ENCODE data around the gene ATAT1. TPM values are rescaled to one million over a fixed set of nuclear protein-coding genes. Genes with fewer than 3 reads are reported as not detected.
"Not testable (repeated sequence)": the region's sequence is repeated elsewhere in the genome, so short reads cannot be mapped to it uniquely, and the experiment has no call there.

ATAT1 gene
- total RNA-seq, 2 donors from 2014 or later: 31.6 to 38.0 TPM

DNA sequence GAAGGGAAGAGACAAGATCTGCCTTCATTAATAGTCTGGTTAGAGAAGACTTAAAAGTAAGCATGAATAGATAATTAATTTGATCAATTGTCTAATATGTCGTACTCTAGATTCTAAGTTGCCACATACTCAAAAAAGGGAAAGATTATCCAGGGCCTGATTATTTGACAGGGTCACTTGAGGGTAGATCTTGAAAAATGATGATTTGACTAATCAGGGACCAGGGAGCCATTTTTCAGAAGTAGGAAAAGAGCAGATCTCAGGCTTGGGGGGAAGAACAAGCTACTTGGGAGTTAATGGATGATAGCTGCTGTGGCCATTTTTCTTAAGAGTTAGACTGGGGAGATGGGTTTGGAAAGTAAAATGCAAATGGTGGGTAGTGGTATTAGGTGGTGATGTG, 34.4 kb upstream of the ATAT1 start:
- Histone ChIP-seq H3K9me3 (ENCODE audit: control insufficient read depth, low read length) (no peaks in the 10 kb centered on the region), H3K27ac (ENCODE audit: low read depth, low read length) (no peak overlapping the region), H3K36me3 (ENCODE audit: control insufficient read depth, insufficient read depth, low read length) (peaks cover 71% of the 10 kb centered on the region), H3K27me3 (ENCODE audit: control insufficient read depth, insufficient read depth, low read length, poor library complexity, severe bottlenecking) (no peaks in the 10 kb centered on the region), H3K4me1 (ENCODE audit: control insufficient read depth, insufficient read depth, low read length) (no peaks in the 10 kb centered on the region), H3K9ac (ENCODE audit: extremely low read depth, low read length, poor library complexity, severe bottlenecking) (no peak overlapping the region), H3K4me3 (ENCODE audit: low read length) (no peak overlapping the region)
- Mint-ChIP-seq H3K27ac (no peak overlapping the region), H3K27me3 (ENCODE audit: insufficient read depth) (no peaks in the 10 kb centered on the region), H3K36me3 (ENCODE audit: low read depth) (peaks cover 70% of the 10 kb centered on the region), H3K4me3 (no peak overlapping the region), H3K9me3 (no peaks in the 10 kb centered on the region), H3K4me1 (no peaks in the 10 kb centered on the region)
- TF ChIP-seq, protein P1, sequence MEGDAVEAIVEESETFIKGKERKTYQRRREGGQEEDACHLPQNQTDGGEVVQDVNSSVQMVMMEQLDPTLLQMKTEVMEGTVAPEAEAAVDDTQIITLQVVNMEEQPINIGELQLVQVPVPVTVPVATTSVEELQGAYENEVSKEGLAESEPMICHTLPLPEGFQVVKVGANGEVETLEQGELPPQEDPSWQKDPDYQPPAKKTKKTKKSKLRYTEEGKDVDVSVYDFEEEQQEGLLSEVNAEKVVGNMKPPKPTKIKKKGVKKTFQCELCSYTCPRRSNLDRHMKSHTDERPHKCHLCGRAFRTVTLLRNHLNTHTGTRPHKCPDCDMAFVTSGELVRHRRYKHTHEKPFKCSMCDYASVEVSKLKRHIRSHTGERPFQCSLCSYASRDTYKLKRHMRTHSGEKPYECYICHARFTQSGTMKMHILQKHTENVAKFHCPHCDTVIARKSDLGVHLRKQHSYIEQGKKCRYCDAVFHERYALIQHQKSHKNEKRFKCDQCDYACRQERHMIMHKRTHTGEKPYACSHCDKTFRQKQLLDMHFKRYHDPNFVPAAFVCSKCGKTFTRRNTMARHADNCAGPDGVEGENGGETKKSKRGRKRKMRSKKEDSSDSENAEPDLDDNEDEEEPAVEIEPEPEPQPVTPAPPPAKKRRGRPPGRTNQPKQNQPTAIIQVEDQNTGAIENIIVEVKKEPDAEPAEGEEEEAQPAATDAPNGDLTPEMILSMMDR (conservative IDR thresholded peaks at IDR 0.05): no peak
- WGBS, 2 experiments (ENCODE audit: insufficient coverage in 1 of 2, insufficient read length in 1 of 2): 100% methylated on average over 1 of the region's 1 CpG
- no peak for DNase-seq

DNA sequence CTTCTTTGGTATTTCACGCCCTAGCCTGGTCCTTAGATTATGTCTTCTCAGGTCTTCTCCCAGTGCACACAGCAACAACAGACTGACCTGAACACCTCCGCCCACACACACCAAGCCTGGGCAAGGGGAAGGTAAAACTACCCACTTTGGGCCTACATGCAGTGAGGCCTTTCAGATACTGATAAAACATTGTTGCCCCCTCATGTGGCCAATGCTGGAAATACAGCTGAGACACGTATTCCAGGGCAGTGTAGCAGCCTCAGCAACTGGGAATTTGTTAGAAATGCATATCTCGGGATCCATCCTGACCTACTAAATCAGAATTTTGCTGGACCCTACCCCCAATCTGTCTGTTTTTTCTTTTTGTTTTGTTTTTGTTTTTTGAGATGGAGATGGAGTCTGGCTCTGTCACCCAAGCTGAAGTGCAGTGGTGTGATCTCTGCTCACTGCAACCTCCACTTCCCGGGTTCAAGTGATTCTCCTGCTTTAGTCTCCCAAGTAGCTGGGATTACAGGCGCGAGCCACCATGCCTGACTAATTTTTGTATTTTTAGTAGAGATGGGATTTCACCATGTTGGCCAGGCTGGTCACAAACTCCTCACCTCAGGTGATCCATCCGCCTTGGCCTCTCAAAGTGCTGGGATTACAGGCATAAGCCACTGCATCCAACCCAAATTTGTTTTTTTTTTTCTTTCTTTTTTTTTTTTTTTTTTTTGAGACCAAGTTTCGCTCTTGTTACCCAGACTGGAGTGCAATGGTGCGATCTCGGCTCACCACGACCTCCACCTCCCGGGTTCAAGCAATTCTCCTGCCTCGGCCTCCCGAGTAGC, 29.1 kb upstream of the ATAT1 start:
- H3K27me3 ChIP-seq (ENCODE audit: control insufficient read depth, insufficient read depth, low read length, poor library complexity, severe bottlenecking); H3K27ac ChIP-seq (ENCODE audit: low read depth, low read length); H3K4me1 ChIP-seq (ENCODE audit: control insufficient read depth, insufficient read depth, low read length); H3K4me1 Mint-ChIP-seq; H3K9ac ChIP-seq (ENCODE audit: extremely low read depth, low read length, poor library complexity, severe bottlenecking); H3K9me3 Mint-ChIP-seq; H3K4me3 ChIP-seq (ENCODE audit: low read length); H3K9me3 ChIP-seq (ENCODE audit: control insufficient read depth, low read length); H3K4me3 Mint-ChIP-seq; H3K27me3 Mint-ChIP-seq (ENCODE audit: insufficient read depth): not testable (repeated sequence)
- peak; percentile 97 for DNase-seq
- TF ChIP-seq, protein P1 (conservative IDR thresholded peaks at IDR 0.05): peak; percentile 82
- H3K36me3 ChIP-seq (ENCODE audit: control insufficient read depth, insufficient read depth, low read length): peaks cover 54% of the 10 kb centered on the region
- WGBS, 2 experiments (ENCODE audit: insufficient coverage in 1 of 2, insufficient read length in 1 of 2): 68 to 80% methylated on average over 4 to 15 of the region's 15 CpGs
- peaks cover 57% of the 10 kb centered on the region for H3K36me3 Mint-ChIP-seq (ENCODE audit: low read depth)
- peak overlapping the region; percentile 88 for H3K27ac Mint-ChIP-seq

- WGBS, 2 experiments (ENCODE audit: insufficient coverage in 1 of 2, insufficient read length in 1 of 2): 92 to 97% methylated on average over 8 to 12 of the region's 12 CpGs
- H3K27ac ChIP-seq (ENCODE audit: low read depth, low read length): no peak overlapping the region
Observed at GRCh38 chr6:30598912-30599624, 27.6 kb upstream of the ATAT1 start.

More at GRCh38 chr6:30598912-30599624, 27.6 kb upstream of the ATAT1 start:
- Histone ChIP-seq H3K9me3 (ENCODE audit: control insufficient read depth, low read length) (no peaks in the 10 kb centered on the region), H3K27me3 (ENCODE audit: control insufficient read depth, insufficient read depth, low read length, poor library complexity, severe bottlenecking) (no peaks in the 10 kb centered on the region), H3K36me3 (ENCODE audit: control insufficient read depth, insufficient read depth, low read length) (peaks cover 62% of the 10 kb centered on the region), H3K4me1 (ENCODE audit: control insufficient read depth, insufficient read depth, low read length) (no peaks in the 10 kb centered on the region), H3K4me3 (ENCODE audit: low read length) (no peak overlapping the region), H3K9ac (ENCODE audit: extremely low read depth, low read length, poor library complexity, severe bottlenecking) (no peak overlapping the region)
- Mint-ChIP-seq H3K36me3 (ENCODE audit: low read depth) (peaks cover 64% of the 10 kb centered on the region), H3K27ac (peak overlapping the region; percentile 80), H3K27me3 (ENCODE audit: insufficient read depth) (no peaks in the 10 kb centered on the region), H3K4me1 (peaks cover 4% of the 10 kb centered on the region), H3K4me3 (no peak overlapping the region), H3K9me3 (no peaks in the 10 kb centered on the region)
- DNase-seq: no peak
- TF ChIP-seq, protein P1 (conservative IDR thresholded peaks at IDR 0.05): no peak
